ENCODE results near the gene KNDC1.

The KNDC1 gene

GRCh38 chr10:133183646-133184378, 23.8 kb downstream of the KNDC1 start:
- no peaks in the 10 kb centered on the region for H3K36me3 ChIP-seq (ENCODE audit: control insufficient read depth in 5 of 5, insufficient read depth in 5 of 5, low read length in 5 of 5)
- peaks cover 4 to 48% (median 35%) of the 10 kb centered on the region in 5 donors for H3K27me3 ChIP-seq (ENCODE audit: control insufficient read depth in 5 of 5, insufficient read depth in 4 of 5, low read length in 5 of 5)
- H3K9ac ChIP-seq (ENCODE audit: low read length in 5 of 5) = no peak overlapping the region
- no peaks in the 10 kb centered on the region for H3K4me1 ChIP-seq (ENCODE audit: control insufficient read depth in 5 of 5, insufficient read depth in 5 of 5, low read length in 5 of 5)
- no peak overlapping the region for H3K27ac ChIP-seq (ENCODE audit: low read depth, low read length)
- no peak overlapping the region for H3K4me3 ChIP-seq (ENCODE audit: low read depth in 1 of 5, low read length in 5 of 5)
- H3K9me3 ChIP-seq (ENCODE audit: control insufficient read depth in 5 of 5, low read length in 5 of 5) = no peaks in the 10 kb centered on the region

- no peak overlapping the region for H3K4me3 ChIP-seq (ENCODE audit: low read depth in 1 of 5, low read length in 5 of 5)
- no peaks in the 10 kb centered on the region for H3K9me3 ChIP-seq (ENCODE audit: control insufficient read depth in 5 of 5, low read length in 5 of 5)
- no peak overlapping the region for H3K9ac ChIP-seq (ENCODE audit: low read length in 5 of 5)
- H3K4me1 ChIP-seq (ENCODE audit: control insufficient read depth in 5 of 5, insufficient read depth in 5 of 5, low read length in 5 of 5) = no peaks in the 10 kb centered on the region
- H3K27me3 ChIP-seq (ENCODE audit: control insufficient read depth in 5 of 5, insufficient read depth in 4 of 5, low read length in 5 of 5) = peaks cover 11 to 53% (median 36%) of the 10 kb centered on the region in 5 donors
- no peaks in the 10 kb centered on the region for H3K36me3 ChIP-seq (ENCODE audit: control insufficient read depth in 5 of 5, insufficient read depth in 5 of 5, low read length in 5 of 5)
- no peak overlapping the region for H3K27ac ChIP-seq (ENCODE audit: low read depth, low read length)
Observed at GRCh38 chr10:133184591-133185244, 24.7 kb downstream of the KNDC1 start.

DNA sequence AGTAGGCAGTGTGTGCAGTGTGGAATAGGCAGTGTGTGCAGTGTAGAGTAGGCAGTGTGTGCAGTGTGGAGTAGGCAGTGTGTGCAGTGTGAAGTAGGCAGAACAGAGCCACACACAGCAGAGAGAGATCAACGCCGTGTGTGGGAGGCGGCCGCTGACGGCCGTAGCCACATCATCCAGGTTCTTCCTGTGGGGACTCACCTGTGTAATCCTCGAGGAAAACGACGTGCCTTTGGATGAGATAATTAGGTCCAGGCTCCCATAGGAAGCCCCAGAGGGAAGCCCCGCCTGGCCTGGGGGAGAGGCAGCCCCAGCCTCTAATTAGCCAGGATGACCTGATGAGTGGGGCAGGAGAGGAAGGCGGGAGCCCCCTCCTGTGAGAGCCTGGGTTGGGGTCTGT, 25.4 kb downstream of the KNDC1 start:
- H3K9ac ChIP-seq (ENCODE audit: low read length in 5 of 5) = no peak overlapping the region
- no peaks in the 10 kb centered on the region for H3K9me3 ChIP-seq (ENCODE audit: control insufficient read depth in 5 of 5, low read length in 5 of 5)
- H3K27me3 ChIP-seq (ENCODE audit: control insufficient read depth in 5 of 5, insufficient read depth in 4 of 5, low read length in 5 of 5) = peaks cover 11 to 50% (median 31%) of the 10 kb centered on the region in 5 donors
- H3K27ac ChIP-seq (ENCODE audit: low read depth, low read length) = no peak overlapping the region
- no peak overlapping the region for H3K4me3 ChIP-seq (ENCODE audit: low read depth in 1 of 5, low read length in 5 of 5)
- no peaks in the 10 kb centered on the region for H3K36me3 ChIP-seq (ENCODE audit: control insufficient read depth in 5 of 5, insufficient read depth in 5 of 5, low read length in 5 of 5)
- H3K4me1 ChIP-seq (ENCODE audit: control insufficient read depth in 5 of 5, insufficient read depth in 5 of 5, low read length in 5 of 5) = no peaks in the 10 kb centered on the region

DNA sequence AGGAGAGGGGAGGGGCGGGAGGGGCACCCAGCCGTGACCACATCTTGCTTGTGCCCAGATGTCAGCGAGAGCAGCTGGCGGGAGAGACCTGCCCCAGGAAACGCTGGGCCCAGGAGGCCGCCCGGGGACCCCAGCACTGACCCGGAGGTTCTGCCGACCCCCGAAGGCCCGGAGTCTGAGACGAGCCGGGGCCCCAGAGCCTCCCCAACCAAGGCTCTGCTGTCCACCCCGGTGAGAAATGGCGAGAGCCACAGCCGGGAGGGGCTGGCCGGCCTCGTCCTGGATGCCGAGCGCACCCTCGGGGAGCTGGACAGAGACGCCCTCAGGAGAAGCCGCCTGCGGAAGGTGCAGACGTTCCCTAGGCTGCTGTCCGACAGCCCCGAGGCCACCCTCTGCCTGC, 25.9 kb downstream of the KNDC1 start:
- Histone ChIP-seq H3K4me3 (ENCODE audit: low read depth in 1 of 5, low read length in 5 of 5) (no peak overlapping the region), H3K27ac (ENCODE audit: low read depth, low read length) (no peak overlapping the region), H3K27me3 (ENCODE audit: control insufficient read depth in 5 of 5, insufficient read depth in 4 of 5, low read length in 5 of 5) (peaks cover 11 to 45% (median 30%) of the 10 kb centered on the region in 5 donors), H3K4me1 (ENCODE audit: control insufficient read depth in 5 of 5, insufficient read depth in 5 of 5, low read length in 5 of 5) (no peaks in the 10 kb centered on the region), H3K36me3 (ENCODE audit: control insufficient read depth in 5 of 5, insufficient read depth in 5 of 5, low read length in 5 of 5) (no peaks in the 10 kb centered on the region), H3K9ac (ENCODE audit: low read length in 5 of 5) (no peak overlapping the region), H3K9me3 (ENCODE audit: control insufficient read depth in 5 of 5, low read length in 5 of 5) (no peaks in the 10 kb centered on the region)

DNA sequence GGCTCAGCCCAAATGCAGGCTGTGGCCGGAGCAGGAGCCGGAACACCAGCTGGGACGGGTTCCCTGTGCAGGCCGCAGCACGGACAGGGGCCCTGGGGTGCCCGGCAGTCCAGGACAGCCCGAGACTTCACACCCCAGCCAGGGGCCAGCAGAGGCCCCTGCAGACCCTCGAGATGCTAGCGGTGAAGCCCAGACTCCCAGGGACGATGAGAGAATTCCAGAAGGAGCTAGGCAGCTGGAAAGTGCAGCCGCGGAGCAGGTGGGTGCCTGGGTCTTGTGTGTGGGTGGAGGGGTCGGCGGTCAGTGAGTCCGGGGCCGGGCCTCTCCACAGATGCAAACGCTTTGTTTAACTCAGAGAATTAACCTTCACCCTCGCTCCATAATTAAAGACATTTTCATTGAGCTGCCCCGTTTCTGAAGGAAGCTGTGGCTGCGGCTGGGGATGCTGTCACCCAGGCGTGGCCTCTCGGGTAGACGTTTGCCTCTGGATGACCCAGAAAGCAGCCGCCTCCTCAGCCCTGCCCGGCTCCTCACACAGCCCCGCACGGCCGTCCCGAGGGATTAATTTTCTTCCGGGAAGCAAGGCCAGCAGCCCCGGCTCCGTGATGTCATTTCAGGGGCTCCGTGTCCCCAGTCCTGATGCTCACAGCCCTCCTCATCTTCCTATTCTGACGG, 26.5 kb downstream of the KNDC1 start:
- Histone ChIP-seq H3K27me3 (ENCODE audit: control insufficient read depth in 5 of 5, insufficient read depth in 4 of 5, low read length in 5 of 5) (peaks cover 11 to 41% (median 24%) of the 10 kb centered on the region in 5 donors), H3K9me3 (ENCODE audit: control insufficient read depth in 5 of 5, low read length in 5 of 5) (no peaks in the 10 kb centered on the region), H3K9ac (ENCODE audit: low read length in 5 of 5) (no peak overlapping the region), H3K36me3 (ENCODE audit: control insufficient read depth in 5 of 5, insufficient read depth in 5 of 5, low read length in 5 of 5) (no peaks in the 10 kb centered on the region), H3K4me3 (ENCODE audit: low read depth in 1 of 5, low read length in 5 of 5) (no peak overlapping the region), H3K4me1 (ENCODE audit: control insufficient read depth in 5 of 5, insufficient read depth in 5 of 5, low read length in 5 of 5) (no peaks in the 10 kb centered on the region), H3K27ac (ENCODE audit: low read depth, low read length) (no peak overlapping the region)

GRCh38 chr10:133187091-133187905, 27.3 kb downstream of the KNDC1 start:
- H3K9me3 ChIP-seq (ENCODE audit: control insufficient read depth in 5 of 5, low read length in 5 of 5) = peaks cover 0 to 6% (median 4%) of the 10 kb centered on the region in 5 donors
- no peak overlapping the region for H3K27ac ChIP-seq (ENCODE audit: low read depth, low read length)
- no peaks in the 10 kb centered on the region for H3K36me3 ChIP-seq (ENCODE audit: control insufficient read depth in 5 of 5, insufficient read depth in 5 of 5, low read length in 5 of 5)
- H3K27me3 ChIP-seq (ENCODE audit: control insufficient read depth in 5 of 5, insufficient read depth in 4 of 5, low read length in 5 of 5) = peaks cover 11 to 37% (median 22%) of the 10 kb centered on the region in 5 donors
- no peak overlapping the region for H3K4me3 ChIP-seq (ENCODE audit: low read depth in 1 of 5, low read length in 5 of 5)
- no peaks in the 10 kb centered on the region for H3K4me1 ChIP-seq (ENCODE audit: control insufficient read depth in 5 of 5, insufficient read depth in 5 of 5, low read length in 5 of 5)
- H3K9ac ChIP-seq (ENCODE audit: low read length in 5 of 5) = no peak overlapping the region

- no peaks in the 10 kb centered on the region for H3K36me3 ChIP-seq (ENCODE audit: control insufficient read depth in 5 of 5, insufficient read depth in 5 of 5, low read length in 5 of 5)
- H3K4me1 ChIP-seq (ENCODE audit: control insufficient read depth in 5 of 5, insufficient read depth in 5 of 5, low read length in 5 of 5) = no peaks in the 10 kb centered on the region
- no peak overlapping the region for H3K9ac ChIP-seq (ENCODE audit: low read length in 5 of 5)
- H3K27ac ChIP-seq (ENCODE audit: low read depth, low read length) = no peak overlapping the region
- peaks cover 11 to 37% (median 22%) of the 10 kb centered on the region in 5 donors for H3K27me3 ChIP-seq (ENCODE audit: control insufficient read depth in 5 of 5, insufficient read depth in 4 of 5, low read length in 5 of 5)
- peaks cover 0 to 10% (median 4%) of the 10 kb centered on the region in 5 donors for H3K9me3 ChIP-seq (ENCODE audit: control insufficient read depth in 5 of 5, low read length in 5 of 5)
- H3K4me3 ChIP-seq (ENCODE audit: low read depth in 1 of 5, low read length in 5 of 5) = no peak overlapping the region
Observed at GRCh38 chr10:133187906-133188681, 28.1 kb downstream of the KNDC1 start.

DNA sequence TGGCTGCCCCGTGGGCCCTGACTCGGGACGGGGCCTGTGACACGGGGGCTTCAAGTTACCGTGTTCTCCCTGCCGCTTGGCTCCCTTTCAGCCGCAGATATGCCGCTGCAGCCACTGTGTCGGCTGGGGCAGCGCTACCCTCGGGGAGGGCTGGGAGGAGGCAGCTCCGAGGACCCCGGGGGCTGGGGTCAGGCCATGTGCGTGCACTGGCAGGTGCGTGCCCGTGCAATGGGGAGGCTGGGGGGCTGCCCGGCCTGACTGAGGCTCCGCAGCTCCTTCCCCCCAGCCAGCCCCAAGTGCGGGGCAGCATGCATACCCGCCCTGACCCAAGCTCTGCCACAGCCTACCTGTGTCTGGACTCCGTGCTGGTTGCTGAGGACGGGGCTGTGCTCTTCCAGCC, 29.2 kb downstream of the KNDC1 start:
- Histone ChIP-seq H3K4me1 (ENCODE audit: control insufficient read depth in 5 of 5, insufficient read depth in 5 of 5, low read length in 5 of 5) (no peaks in the 10 kb centered on the region), H3K36me3 (ENCODE audit: control insufficient read depth in 5 of 5, insufficient read depth in 5 of 5, low read length in 5 of 5) (no peaks in the 10 kb centered on the region), H3K9me3 (ENCODE audit: control insufficient read depth in 5 of 5, low read length in 5 of 5) (peaks cover under 1 to 14% (median 4%) of the 10 kb centered on the region in 5 donors), H3K9ac (ENCODE audit: low read length in 5 of 5) (no peak overlapping the region), H3K27ac (ENCODE audit: low read depth, low read length) (no peak overlapping the region), H3K27me3 (ENCODE audit: control insufficient read depth in 5 of 5, insufficient read depth in 4 of 5, low read length in 5 of 5) (peaks cover 11 to 32% (median 16%) of the 10 kb centered on the region in 5 donors), H3K4me3 (ENCODE audit: low read depth in 1 of 5, low read length in 5 of 5) (no peak overlapping the region)

- Histone ChIP-seq H3K4me3 (ENCODE audit: low read depth in 1 of 5, low read length in 5 of 5) (no peak overlapping the region), H3K4me1 (ENCODE audit: control insufficient read depth in 5 of 5, insufficient read depth in 5 of 5, low read length in 5 of 5) (no peaks in the 10 kb centered on the region), H3K36me3 (ENCODE audit: control insufficient read depth in 5 of 5, insufficient read depth in 5 of 5, low read length in 5 of 5) (no peaks in the 10 kb centered on the region), H3K9me3 (ENCODE audit: control insufficient read depth in 5 of 5, low read length in 5 of 5) (peaks cover 2 to 14% (median 4%) of the 10 kb centered on the region in 5 donors), H3K27ac (ENCODE audit: low read depth, low read length) (no peak overlapping the region), H3K9ac (ENCODE audit: low read length in 5 of 5) (no peak overlapping the region), H3K27me3 (ENCODE audit: control insufficient read depth in 5 of 5, insufficient read depth in 4 of 5, low read length in 5 of 5) (peaks cover 11 to 28% (median 15%) of the 10 kb centered on the region in 5 donors)
Observed at GRCh38 chr10:133189726-133190125, 29.7 kb downstream of the KNDC1 start.
